Muscle of leg (tissue), 11 donors: ENCODE measurements around the gene SEL1L3. TPM values are rescaled to one million over a fixed set of nuclear protein-coding genes. Genes with fewer than 3 reads are reported as not detected.

Experiments
- DNase-seq: peaks from one replicate; pipeline ENCODE4 v3.0.0; 2013
- H3K27ac ChIP-seq: one replicate; pipeline ENCODE4 v1.5.1; 2013; ENCODE audit warnings: mild to moderate bottlenecking, low read length, control low read depth
- H3K27me3 ChIP-seq: one replicate; pipeline ENCODE4 v1.6.1; 2013; ENCODE audit warnings: low read length; ENCODE audit not compliant: control insufficient read depth, insufficient read depth
- H3K36me3 ChIP-seq: one replicate; pipeline ENCODE4 v1.6.1; 2013; ENCODE audit warnings: low read length; ENCODE audit not compliant: control insufficient read depth, insufficient read depth
- H3K4me1 ChIP-seq: one replicate; pipeline ENCODE4 v1.6.1; 2013; ENCODE audit warnings: low read length; ENCODE audit not compliant: control insufficient read depth, insufficient read depth
- H3K4me3 ChIP-seq: one replicate; pipeline ENCODE4 v1.5.1; 2013; ENCODE audit warnings: low read length, control low read depth
- H3K9me3 ChIP-seq: replicated peaks from 2 replicates; pipeline ENCODE4 v1.6.1; 2013; ENCODE audit warnings: low read depth, low read length; ENCODE audit not compliant: control insufficient read depth
- WGBS: methylation state at CpG from one replicate; pipeline ENCODE4 v1.1.5; 2013; ENCODE audit warnings: missing lambda C conversion rate; ENCODE audit not compliant: insufficient coverage; 5-methylcytosine and 5-hydroxymethylcytosine counted together
- polyA plus RNA-seq, 8 donors: library from polyadenylated mRNA; unstranded; fragments of 120-200 nt; gene quantifications; one replicate each; pipeline versions ENCODE4 v1.2.1 to v1.2.3, GENCODE V29; 2013; ENCODE audit warnings: inconsistent platforms in 1 of 8, low replicate concordance in 1 of 8; ENCODE audit not compliant: insufficient read length in 8 of 8, insufficient read depth in 1 of 8
- total RNA-seq: library from RNA; stranded (reverse); fragments of 120-200 nt; gene quantifications from one replicate; pipeline ENCODE4 v1.2.4, GENCODE V29; 2013

The SEL1L3 gene
- total and polyA plus RNA-seq, 9 donors, result 10.8 to 21.3 (median 16.8) TPM

DNA sequence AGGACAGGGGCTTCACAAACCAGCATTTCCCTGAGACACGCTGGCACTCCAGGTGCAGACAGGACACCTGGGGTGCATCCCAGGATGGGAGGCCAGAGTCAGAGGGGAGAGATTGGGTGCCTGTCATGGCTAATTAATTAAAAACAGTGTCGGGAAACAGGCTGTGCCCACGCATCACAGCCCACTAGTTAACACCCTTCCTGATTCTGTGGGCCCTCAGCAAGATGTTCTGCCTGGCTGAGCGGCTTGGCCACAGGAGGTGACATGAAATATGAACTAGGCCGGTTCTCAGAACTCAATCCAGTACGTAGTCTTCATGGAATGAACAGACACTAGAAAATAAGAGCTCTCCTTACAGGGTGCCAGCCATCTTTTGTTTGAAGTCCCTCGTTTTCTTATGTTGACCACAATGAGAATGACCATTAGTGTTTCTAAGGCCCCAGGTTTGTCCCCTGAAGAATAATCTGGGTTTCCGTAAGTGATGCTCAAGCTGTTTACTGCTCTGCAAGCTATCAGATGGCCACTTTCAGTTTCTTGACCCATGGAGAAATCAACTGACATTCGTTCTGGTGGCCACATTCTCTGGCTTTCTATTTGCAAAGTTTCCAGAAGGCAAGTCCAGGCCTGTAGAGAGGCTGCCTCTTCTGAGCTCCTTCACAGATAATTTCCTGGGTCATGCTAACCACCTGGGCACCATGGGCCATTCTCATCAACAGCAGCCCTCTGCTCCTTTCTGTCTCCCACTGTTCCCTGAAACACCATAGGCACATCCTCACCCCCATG, 134.9 kb downstream of the SEL1L3 start:
- H3K4me3 ChIP-seq, result no peak overlapping the region
- H3K9me3 ChIP-seq, result no peaks in the 10 kb centered on the region
- no peak overlapping the region for H3K27ac ChIP-seq
- H3K36me3 ChIP-seq, result no peaks in the 10 kb centered on the region
- no peaks in the 10 kb centered on the region for H3K4me1 ChIP-seq
- WGBS, result 79% methylated on average over 6 of the region's 9 CpGs
- no peaks in the 10 kb centered on the region for H3K27me3 ChIP-seq
- DNase-seq, result no peak

DNA sequence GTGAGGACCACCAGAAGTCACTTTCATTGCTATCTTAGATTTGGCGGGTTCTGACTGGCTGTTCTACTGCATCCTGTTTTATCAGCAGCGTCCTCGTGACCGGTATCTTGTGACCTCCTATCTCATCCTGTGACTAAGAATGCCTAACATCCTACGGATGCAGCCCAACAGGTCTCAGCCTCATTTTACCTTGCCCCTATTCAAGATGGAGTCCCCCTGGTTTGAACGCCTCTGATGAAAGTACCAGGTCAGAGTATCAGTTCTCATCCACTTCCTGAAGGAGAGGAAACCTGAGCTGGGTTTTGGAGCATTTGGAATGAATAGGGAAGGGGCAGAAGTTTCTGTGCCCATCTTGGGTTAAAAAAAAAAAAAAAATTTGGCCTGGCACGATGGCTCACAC, 136.9 kb downstream of the SEL1L3 start:
- H3K27me3 ChIP-seq, result no peaks in the 10 kb centered on the region
- DNase-seq, result no peak
- 88% methylated on average over 1 of the region's 7 CpGs for WGBS
- H3K4me3 ChIP-seq, result no peak overlapping the region
- no peaks in the 10 kb centered on the region for H3K4me1 ChIP-seq
- H3K36me3 ChIP-seq, result no peaks in the 10 kb centered on the region
- no peaks in the 10 kb centered on the region for H3K9me3 ChIP-seq
- no peak overlapping the region for H3K27ac ChIP-seq

DNA sequence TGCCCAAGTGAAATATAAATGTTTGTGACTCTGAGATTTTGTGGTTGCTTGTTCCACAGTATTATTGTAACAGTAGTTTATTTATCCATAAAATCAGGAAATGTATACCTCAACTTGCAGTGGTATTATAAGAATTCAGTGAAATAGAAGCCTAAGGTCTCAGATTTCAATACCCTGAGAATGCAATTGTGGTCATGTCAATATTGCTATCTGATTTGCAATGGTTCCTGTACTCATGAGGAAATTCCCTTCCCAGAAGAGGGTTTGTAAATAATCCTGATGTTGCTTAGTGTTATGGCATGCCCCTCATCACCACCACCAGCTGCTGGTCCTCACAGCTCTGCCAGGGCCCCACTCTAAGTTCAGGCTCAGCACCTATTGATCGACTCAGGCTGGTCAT, 139.4 kb downstream of the SEL1L3 start:
- H3K27ac ChIP-seq, result no peak overlapping the region
- H3K36me3 ChIP-seq, result no peaks in the 10 kb centered on the region
- H3K4me3 ChIP-seq, result no peak overlapping the region
- no peaks in the 10 kb centered on the region for H3K27me3 ChIP-seq
- H3K9me3 ChIP-seq, result no peaks in the 10 kb centered on the region
- 75% methylated on average over 1 of the region's 1 CpG for WGBS
- DNase-seq, result no peak
- H3K4me1 ChIP-seq, result no peaks in the 10 kb centered on the region

DNA sequence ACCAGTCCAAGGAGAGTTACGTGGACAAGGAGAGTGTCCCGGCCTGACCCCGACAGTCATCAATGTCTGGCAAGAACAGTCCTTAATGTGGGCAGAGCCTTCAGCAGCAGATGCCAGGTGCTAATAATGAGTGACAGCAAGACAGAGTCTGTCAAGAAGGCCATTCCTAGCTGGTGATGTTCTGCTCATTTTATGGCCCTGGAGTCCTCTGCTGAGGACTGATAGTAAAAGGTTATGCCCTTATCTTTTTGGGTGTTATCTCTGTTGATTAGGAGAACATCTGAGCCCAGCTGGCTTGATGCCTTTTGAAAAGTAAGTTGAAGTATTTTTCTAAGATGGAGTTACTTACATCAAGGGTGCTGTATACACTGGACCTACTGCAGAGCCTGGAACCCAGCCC, 139.8 kb downstream of the SEL1L3 start:
- H3K36me3 ChIP-seq, result no peaks in the 10 kb centered on the region
- no peaks in the 10 kb centered on the region for H3K4me1 ChIP-seq
- peak; percentile 4 for DNase-seq
- H3K27me3 ChIP-seq, result no peaks in the 10 kb centered on the region
- H3K27ac ChIP-seq, result no peak overlapping the region
- 45% methylated on average over 3 of the region's 3 CpGs for WGBS
- H3K4me3 ChIP-seq, result no peak overlapping the region
- H3K9me3 ChIP-seq, result no peaks in the 10 kb centered on the region

DNA sequence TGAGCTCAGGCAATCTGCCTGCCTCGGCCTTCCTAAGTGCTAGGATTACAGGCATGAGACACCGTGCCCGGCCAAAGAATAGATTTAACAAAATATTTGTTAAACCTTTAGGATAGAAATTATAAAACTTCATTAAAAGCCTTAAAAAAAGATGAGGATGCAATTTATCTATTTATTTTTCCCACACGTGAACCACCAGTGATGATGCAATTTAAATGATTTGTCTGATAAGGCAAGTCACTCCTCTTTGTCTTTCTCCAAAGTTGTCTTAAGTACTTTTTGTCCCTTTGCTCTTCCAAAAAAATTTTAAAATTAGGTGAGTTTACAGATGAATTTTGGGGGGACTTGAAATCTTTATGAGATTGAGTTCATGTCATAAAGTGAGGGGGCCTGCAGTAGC, 149.0 kb downstream of the SEL1L3 start:
- Histone ChIP-seq H3K4me1 (no peaks in the 10 kb centered on the region), H3K27me3 (no peaks in the 10 kb centered on the region), H3K4me3 (no peak overlapping the region), H3K27ac (no peak overlapping the region), H3K9me3 (no peaks in the 10 kb centered on the region), H3K36me3 (no peaks in the 10 kb centered on the region)
- WGBS, result no CpG with 5 or more reads among the region's 4 CpGs
- no peak for DNase-seq

DNA sequence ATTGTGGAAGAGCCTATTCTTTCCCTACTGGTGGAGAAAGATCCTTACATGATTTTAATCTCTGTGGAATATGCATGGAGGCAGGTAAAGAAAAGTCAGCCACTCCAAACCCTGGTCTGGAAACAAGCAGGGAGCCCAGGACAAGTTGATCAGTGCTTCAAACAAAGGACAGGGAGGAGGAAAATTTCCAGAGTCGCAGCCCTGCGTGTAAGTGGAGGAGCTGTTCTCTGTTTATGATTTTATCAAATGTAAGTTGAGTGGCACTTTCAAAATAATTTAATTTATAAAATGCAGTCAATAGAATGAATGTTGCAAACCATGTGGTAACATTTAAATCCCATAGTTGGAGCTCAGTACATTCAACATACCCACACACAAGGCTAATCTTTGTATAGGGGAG, 150.2 kb downstream of the SEL1L3 start:
- DNase-seq, result no peak
- Histone ChIP-seq H3K27ac (no peak overlapping the region), H3K4me3 (no peak overlapping the region), H3K27me3 (no peaks in the 10 kb centered on the region), H3K36me3 (no peaks in the 10 kb centered on the region), H3K4me1 (no peaks in the 10 kb centered on the region), H3K9me3 (no peaks in the 10 kb centered on the region)
- no CpG with 5 or more reads among the region's 2 CpGs for whole genome bisulfite sequencing

DNA sequence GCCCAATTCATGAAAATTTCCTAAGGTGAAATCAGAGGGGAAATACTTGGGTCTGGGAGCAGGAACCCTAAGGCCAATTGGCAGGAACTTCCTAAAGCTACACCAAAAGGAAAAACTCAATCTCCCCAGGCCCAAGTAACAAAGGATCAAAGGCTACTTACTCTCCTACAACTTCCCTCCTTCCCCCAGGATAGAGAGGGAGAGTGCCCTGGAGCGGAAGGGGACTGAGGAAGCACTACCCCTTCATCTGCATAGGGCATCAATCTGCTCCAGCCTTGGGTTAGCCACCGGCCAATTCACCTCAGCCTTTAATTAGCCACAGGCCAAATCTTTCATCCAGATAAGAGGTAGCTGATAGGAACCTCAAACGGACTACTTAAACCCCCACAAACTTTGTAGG, 152.2 kb downstream of the SEL1L3 start:
- 40% methylated on average over 1 of the region's 3 CpGs for WGBS
- Histone ChIP-seq H3K36me3 (no peaks in the 10 kb centered on the region), H3K27ac (no peak overlapping the region), H3K27me3 (no peaks in the 10 kb centered on the region), H3K4me1 (no peaks in the 10 kb centered on the region), H3K4me3 (no peak overlapping the region), H3K9me3 (no peaks in the 10 kb centered on the region)
- DNase-seq, result no peak

DNA sequence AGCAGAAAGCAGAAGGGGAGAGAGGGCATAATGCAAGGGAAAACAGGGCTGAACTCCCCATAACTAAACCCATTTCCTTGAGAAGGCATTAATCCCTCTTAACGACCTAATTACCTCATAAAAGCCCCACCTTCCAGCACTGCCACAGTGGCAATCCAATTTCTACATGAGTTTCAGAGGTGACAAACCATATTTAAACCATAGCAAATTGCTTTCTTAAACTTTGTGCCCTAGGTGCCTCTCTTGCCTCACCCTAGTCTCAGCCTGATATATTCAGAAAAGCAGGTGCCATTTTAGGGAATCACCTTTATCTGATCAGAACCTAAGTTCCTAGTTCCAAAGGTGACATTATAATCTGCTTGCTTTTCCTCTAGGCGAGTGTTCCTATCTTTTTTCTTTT, 158.3 kb downstream of the SEL1L3 start:
- no peak overlapping the region for H3K27ac ChIP-seq
- H3K27me3 ChIP-seq, result no peaks in the 10 kb centered on the region
- H3K4me1 ChIP-seq, result no peaks in the 10 kb centered on the region
- H3K36me3 ChIP-seq, result no peaks in the 10 kb centered on the region
- DNase-seq, result no peak
- H3K9me3 ChIP-seq, result no peaks in the 10 kb centered on the region
- WGBS, result 53% methylated on average over 2 of the region's 2 CpGs
- no peak overlapping the region for H3K4me3 ChIP-seq

DNA sequence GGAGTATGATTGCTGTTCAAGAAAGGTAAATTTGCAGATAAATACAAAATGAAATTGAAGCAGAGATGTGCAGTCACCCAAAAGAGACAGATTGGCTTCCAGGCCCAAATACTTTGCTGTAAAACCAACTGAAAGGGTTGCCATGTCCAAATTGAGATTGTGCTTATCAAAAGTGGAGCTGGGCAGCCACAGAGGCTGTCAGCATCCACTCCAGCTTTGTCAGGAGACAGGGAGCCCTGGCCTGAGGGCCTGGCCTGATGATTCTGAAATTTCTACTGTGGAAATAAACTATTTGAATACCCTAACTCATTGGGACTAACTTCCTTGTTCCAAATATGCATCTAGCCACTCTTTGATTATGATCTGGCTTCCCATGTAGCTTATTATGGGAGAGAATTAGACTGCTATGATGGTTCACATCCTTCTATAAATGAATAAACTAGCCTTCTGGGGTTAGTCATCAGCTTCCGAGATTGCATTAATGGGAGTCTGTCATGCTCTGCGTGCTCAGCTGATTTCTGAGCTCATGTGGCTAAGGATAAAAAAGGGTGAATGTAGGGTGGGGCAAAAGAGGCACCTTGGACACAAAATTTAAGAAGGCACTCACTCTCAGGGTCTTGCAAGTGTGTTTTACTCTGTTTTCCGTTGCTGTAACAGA, 158.9 kb downstream of the SEL1L3 start:
- Histone ChIP-seq H3K27ac (no peak overlapping the region), H3K9me3 (no peaks in the 10 kb centered on the region), H3K27me3 (no peaks in the 10 kb centered on the region), H3K4me3 (no peak overlapping the region), H3K36me3 (no peaks in the 10 kb centered on the region), H3K4me1 (no peaks in the 10 kb centered on the region)
- whole genome bisulfite sequencing, result 86% methylated on average over 1 of the region's 3 CpGs
- DNase-seq, result no peak

DNA sequence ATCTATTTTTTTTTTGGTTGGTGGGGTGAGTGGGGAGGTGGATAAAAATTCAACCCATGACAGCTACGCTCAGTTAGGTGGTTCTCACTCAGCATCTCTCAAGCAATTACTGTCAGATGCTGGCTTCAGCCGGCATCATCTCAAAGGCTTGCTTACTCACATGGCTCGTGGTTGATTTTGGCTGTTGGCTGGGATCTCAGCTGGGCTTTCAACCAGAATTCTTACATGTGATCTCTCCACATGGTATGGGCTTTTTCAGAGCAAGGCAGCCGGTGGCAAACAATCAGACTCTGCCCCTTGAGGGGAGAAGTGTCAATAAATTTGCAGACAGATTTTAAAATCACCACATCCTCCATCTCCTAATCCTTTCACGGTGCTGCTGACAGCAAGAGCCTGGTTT, 159.9 kb downstream of the SEL1L3 start:
- Histone ChIP-seq H3K27me3 (no peaks in the 10 kb centered on the region), H3K9me3 (no peaks in the 10 kb centered on the region), H3K4me1 (no peaks in the 10 kb centered on the region), H3K27ac (no peak overlapping the region), H3K36me3 (no peaks in the 10 kb centered on the region), H3K4me3 (no peak overlapping the region)
- peak; percentile 41 for DNase-seq
- WGBS, result 27% methylated on average over 2 of the region's 5 CpGs
